ENCODE data around the gene PPP3CA.

DNA sequence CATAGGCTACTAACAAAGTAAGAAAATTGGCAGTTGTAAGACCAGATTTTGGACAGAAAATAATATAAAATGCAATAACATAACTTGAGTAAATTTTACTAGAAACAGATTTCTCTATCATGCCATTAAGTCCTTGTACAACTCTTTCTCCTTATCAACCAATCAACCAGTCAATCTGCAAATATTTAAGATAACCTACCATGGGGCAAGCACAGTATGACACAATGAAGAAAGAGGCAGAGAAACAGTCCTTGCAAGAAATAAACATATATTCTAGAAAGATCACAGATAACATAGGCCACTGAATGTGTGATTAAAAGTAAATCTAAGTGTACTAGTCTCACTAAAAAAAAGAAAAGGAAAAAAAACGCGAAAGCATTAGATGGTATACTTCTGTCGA lies 194.8 kb downstream of the PPP3CA start:
- TF ChIP-seq, protein P1, sequence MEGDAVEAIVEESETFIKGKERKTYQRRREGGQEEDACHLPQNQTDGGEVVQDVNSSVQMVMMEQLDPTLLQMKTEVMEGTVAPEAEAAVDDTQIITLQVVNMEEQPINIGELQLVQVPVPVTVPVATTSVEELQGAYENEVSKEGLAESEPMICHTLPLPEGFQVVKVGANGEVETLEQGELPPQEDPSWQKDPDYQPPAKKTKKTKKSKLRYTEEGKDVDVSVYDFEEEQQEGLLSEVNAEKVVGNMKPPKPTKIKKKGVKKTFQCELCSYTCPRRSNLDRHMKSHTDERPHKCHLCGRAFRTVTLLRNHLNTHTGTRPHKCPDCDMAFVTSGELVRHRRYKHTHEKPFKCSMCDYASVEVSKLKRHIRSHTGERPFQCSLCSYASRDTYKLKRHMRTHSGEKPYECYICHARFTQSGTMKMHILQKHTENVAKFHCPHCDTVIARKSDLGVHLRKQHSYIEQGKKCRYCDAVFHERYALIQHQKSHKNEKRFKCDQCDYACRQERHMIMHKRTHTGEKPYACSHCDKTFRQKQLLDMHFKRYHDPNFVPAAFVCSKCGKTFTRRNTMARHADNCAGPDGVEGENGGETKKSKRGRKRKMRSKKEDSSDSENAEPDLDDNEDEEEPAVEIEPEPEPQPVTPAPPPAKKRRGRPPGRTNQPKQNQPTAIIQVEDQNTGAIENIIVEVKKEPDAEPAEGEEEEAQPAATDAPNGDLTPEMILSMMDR (IDR thresholded peaks at IDR 0.05): no peak
- TF ChIP-seq TCF7L2 (IDR thresholded peaks at IDR 0.05; ENCODE audit: low read depth, low read length) (no peak), POLR2AphosphoS5 (IDR thresholded peaks at IDR 0.05; ENCODE audit: low read depth, low read length) (no peak)
- TF ChIP-seq, protein P2, sequence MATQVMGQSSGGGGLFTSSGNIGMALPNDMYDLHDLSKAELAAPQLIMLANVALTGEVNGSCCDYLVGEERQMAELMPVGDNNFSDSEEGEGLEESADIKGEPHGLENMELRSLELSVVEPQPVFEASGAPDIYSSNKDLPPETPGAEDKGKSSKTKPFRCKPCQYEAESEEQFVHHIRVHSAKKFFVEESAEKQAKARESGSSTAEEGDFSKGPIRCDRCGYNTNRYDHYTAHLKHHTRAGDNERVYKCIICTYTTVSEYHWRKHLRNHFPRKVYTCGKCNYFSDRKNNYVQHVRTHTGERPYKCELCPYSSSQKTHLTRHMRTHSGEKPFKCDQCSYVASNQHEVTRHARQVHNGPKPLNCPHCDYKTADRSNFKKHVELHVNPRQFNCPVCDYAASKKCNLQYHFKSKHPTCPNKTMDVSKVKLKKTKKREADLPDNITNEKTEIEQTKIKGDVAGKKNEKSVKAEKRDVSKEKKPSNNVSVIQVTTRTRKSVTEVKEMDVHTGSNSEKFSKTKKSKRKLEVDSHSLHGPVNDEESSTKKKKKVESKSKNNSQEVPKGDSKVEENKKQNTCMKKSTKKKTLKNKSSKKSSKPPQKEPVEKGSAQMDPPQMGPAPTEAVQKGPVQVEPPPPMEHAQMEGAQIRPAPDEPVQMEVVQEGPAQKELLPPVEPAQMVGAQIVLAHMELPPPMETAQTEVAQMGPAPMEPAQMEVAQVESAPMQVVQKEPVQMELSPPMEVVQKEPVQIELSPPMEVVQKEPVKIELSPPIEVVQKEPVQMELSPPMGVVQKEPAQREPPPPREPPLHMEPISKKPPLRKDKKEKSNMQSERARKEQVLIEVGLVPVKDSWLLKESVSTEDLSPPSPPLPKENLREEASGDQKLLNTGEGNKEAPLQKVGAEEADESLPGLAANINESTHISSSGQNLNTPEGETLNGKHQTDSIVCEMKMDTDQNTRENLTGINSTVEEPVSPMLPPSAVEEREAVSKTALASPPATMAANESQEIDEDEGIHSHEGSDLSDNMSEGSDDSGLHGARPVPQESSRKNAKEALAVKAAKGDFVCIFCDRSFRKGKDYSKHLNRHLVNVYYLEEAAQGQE (IDR thresholded peaks at IDR 0.05; ENCODE audit: insufficient read depth in 1 of 2, low read depth in 2 of 2, low read length in 1 of 2): no peak
